ENCODE data around the gene FCRLB.

DNA sequence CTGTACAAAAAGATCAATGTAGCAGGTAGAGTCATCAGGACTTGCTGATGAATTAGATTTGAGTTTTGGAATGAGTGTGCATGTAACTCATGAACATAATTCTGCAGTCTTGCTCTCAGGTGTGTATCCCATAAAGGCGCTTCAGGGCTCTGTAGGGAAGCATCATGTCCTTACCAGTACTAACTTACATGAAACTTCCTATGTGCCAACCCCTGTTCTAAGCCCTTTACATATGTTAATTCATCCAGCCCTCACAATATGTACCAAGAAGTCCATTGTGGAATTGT, 2.1 kb upstream of the FCRLB start:
- no peak for TF ChIP-seq POLR2A (IDR thresholded peaks at IDR 0.05)
- TF ChIP-seq, protein P1, sequence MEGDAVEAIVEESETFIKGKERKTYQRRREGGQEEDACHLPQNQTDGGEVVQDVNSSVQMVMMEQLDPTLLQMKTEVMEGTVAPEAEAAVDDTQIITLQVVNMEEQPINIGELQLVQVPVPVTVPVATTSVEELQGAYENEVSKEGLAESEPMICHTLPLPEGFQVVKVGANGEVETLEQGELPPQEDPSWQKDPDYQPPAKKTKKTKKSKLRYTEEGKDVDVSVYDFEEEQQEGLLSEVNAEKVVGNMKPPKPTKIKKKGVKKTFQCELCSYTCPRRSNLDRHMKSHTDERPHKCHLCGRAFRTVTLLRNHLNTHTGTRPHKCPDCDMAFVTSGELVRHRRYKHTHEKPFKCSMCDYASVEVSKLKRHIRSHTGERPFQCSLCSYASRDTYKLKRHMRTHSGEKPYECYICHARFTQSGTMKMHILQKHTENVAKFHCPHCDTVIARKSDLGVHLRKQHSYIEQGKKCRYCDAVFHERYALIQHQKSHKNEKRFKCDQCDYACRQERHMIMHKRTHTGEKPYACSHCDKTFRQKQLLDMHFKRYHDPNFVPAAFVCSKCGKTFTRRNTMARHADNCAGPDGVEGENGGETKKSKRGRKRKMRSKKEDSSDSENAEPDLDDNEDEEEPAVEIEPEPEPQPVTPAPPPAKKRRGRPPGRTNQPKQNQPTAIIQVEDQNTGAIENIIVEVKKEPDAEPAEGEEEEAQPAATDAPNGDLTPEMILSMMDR (IDR thresholded peaks at IDR 0.05) = no peak
